Measurements from ENCODE around the gene AHDC1. TPM values are rescaled to one million over a fixed set of nuclear protein-coding genes. Genes with fewer than 3 reads are reported as not detected.

Gene AHDC1
- total and polyA plus RNA-seq, 2 of the 13 experiments (the other 11 are each of a cell fraction or from before 2014, with no cell fraction given), result 1.0 to 2.7 TPM

GRCh38 chr1:27526569-27527222 is 77.2 kb downstream of the AHDC1 start:
- DNase-seq (ENCODE audit: low spot score) (peak; percentile 54), ATAC-seq (no peak), FAIRE-seq (peak; percentile 56)
- CTCF ChIA-PET (ENCODE audit: low intra/inter-chr PET ratio, low total read pairs), result no interaction called here
- H4K20me1 ChIP-seq (ENCODE audit: insufficient read depth, low read length), result no peaks in the 10 kb centered on the region
- peak overlapping the region; percentile 64 for H3K9ac ChIP-seq (ENCODE audit: insufficient read depth, low read depth, low read length)
- H3K27me3 ChIP-seq (ENCODE audit: control insufficient read depth in 1 of 2, insufficient read depth in 2 of 2, low read length in 2 of 2), result no peaks in the 10 kb centered on the region
- intact Hi-C loops (cut with micrococcal nuclease; ENCODE audit: unreplicated experiment), result loop anchor here (5.0 kb wide), 1 partner anchor 46 kb away; no protein-coding TSS in a partner anchor
- peak overlapping the region; percentile 46 for H2AFZ ChIP-seq (ENCODE audit: low read length)
- H3K4me2 ChIP-seq (ENCODE audit: low read depth, low read length), result peak overlapping the region; percentile 100
- H3K4me1 ChIP-seq (ENCODE audit: insufficient read depth, low read length), result peaks cover 77% of the 10 kb centered on the region
- POLR2A ChIA-PET, result interaction anchor here (0.6 to 1.9 kb wide), 9 partner anchors 15 to 48 kb away, joined by 3 to 6 read pairs (median 5); no protein-coding TSS in a partner anchor
- H3K4me3 ChIP-seq (replicated peaks in 1 of 3; ENCODE audit: insufficient read depth in 1 of 3, low read depth in 2 of 3, low read length in 3 of 3), result peak overlapping the region; percentile 56 to 79 (median 60)
- H3K79me2 ChIP-seq (ENCODE audit: insufficient read depth, low read length), result no peaks in the 10 kb centered on the region
- in situ Hi-C loops (cut with HindIII; ENCODE audit: extremely low pct_ligation_motif_present, low pct_unique_long_range_greater_than_20kb), result no loop called here
- WGBS (ENCODE audit: low lambda C conversion rate), result 0% methylated on average over 5 of the region's 10 CpGs
- no peak overlapping the region for H3K27ac ChIP-seq (ENCODE audit: extremely low read length, insufficient read depth, low read length)
- no TSS peak for BruUV-seq (replicated peaks)
- H3K36me3 ChIP-seq (replicated peaks in 1 of 2; ENCODE audit: control insufficient read depth in 1 of 2, insufficient read depth in 2 of 2, low read length in 2 of 2), result no peaks in the 10 kb centered on the region
- H3K9me3 ChIP-seq (ENCODE audit: low read length), result no peaks in the 10 kb centered on the region
- TF ChIP-seq DR1 (CRISPR knock-in tag; IDR thresholded peaks at IDR 0.05), result peak; percentile 36; the same call in 1 of the 2 replicates
- peak; percentile 38; the same call in 1 of the 2 replicates for TF ChIP-seq MYC (CRISPR knock-in tag; IDR thresholded peaks at IDR 0.05; ENCODE audit: borderline replicate concordance)
- TF ChIP-seq STAT6 (CRISPR knock-in tag; IDR thresholded peaks at IDR 0.05; ENCODE audit: borderline replicate concordance), result no peak
- TF ChIP-seq SOX13 (IDR thresholded peaks at IDR 0.05), result no peak
- TF ChIP-seq SOX13 (CRISPR knock-in tag; conservative IDR thresholded peaks at IDR 0.05 in 1 of 2, IDR thresholded peaks at IDR 0.05 in 1 of 2), result no peak
- no peak for TF ChIP-seq ZNF143 (CRISPR knock-in tag; IDR thresholded peaks at IDR 0.05)
- no peak for TF ChIP-seq GRHL1 (CRISPR knock-in tag; conservative IDR thresholded peaks at IDR 0.05)
- TF ChIP-seq TARDBP (CRISPR knock-in tag; IDR thresholded peaks at IDR 0.05), result no peak
- no peak for TF ChIP-seq PRPF4 (IDR thresholded peaks at IDR 0.05; ENCODE audit: low read depth, low read length, poor library complexity, severe bottlenecking)
- no peak for TF ChIP-seq NFAT5 (CRISPR knock-in tag; IDR thresholded peaks at IDR 0.05)
- no peak for TF ChIP-seq TGIF2 (CRISPR knock-in tag; IDR thresholded peaks at IDR 0.05)
- no peak for TF ChIP-seq ZNF713 (CRISPR knock-in tag; IDR thresholded peaks at IDR 0.05)
- TF ChIP-seq ZSCAN9 (CRISPR knock-in tag; IDR thresholded peaks at IDR 0.05; ENCODE audit: borderline replicate concordance), result no peak
- TF ChIP-seq ZNF557 (CRISPR knock-in tag; IDR thresholded peaks at IDR 0.05), result no peak
- no peak for TF ChIP-seq ZNF333 (CRISPR knock-in tag; IDR thresholded peaks at IDR 0.05; ENCODE audit: borderline replicate concordance)

Measured in HepG2 (cell line).